GM21529 (cell line): ENCODE data around the gene COL5A2.

ENCODE experiments used
- ATAC-seq: cut with Tn5 transposase; IDR thresholded peaks from one replicate; pipeline ENCODE4 v1.9.1; 2021; ENCODE audit not compliant: unreplicated experiment

Gene COL5A2

GRCh38 chr2:189057316-189057715 is 122.2 kb downstream of the COL5A2 start:
- ATAC-seq: no peak

GRCh38 chr2:189056200-189057106 is 123.1 kb downstream of the COL5A2 start:
- ATAC-seq: no peak

- ATAC-seq: no peak
Observed at GRCh38 chr2:189050165-189050712, 129.3 kb downstream of the COL5A2 start.

- no peak for ATAC-seq
Observed at GRCh38 chr2:189049709-189050164, 129.8 kb downstream of the COL5A2 start.

- no peak for ATAC-seq
Observed at GRCh38 chr2:189048189-189048588, 131.4 kb downstream of the COL5A2 start.

GRCh38 chr2:189047171-189047888 is 132.2 kb downstream of the COL5A2 start:
- no peak for ATAC-seq

GRCh38 chr2:189046320-189046719 is 133.2 kb downstream of the COL5A2 start:
- no peak for ATAC-seq

- no peak for ATAC-seq
Observed at GRCh38 chr2:189045836-189046235, 133.7 kb downstream of the COL5A2 start.

- no peak for ATAC-seq
Observed at GRCh38 chr2:189037518-189037917, 142.0 kb downstream of the COL5A2 start.

GRCh38 chr2:189024901-189025618 is 154.5 kb downstream of the COL5A2 start:
- ATAC-seq: no peak

- no peak for ATAC-seq
Observed at GRCh38 chr2:189022492-189022891, 157.1 kb downstream of the COL5A2 start.

GRCh38 chr2:189022053-189022481 is 157.5 kb downstream of the COL5A2 start:
- no peak for ATAC-seq

- ATAC-seq: no peak
Observed at GRCh38 chr2:189020179-189020578, 159.4 kb downstream of the COL5A2 start.

GRCh38 chr2:189018631-189019030 is 160.9 kb downstream of the COL5A2 start:
- ATAC-seq: no peak

GRCh38 chr2:189016311-189016861 is 163.2 kb downstream of the COL5A2 start:
- ATAC-seq: no peak

GRCh38 chr2:189015359-189015758 is 164.2 kb downstream of the COL5A2 start:
- ATAC-seq: no peak

GRCh38 chr2:189014449-189015138 is 165.0 kb downstream of the COL5A2 start:
- no peak for ATAC-seq

- ATAC-seq: no peak
Observed at GRCh38 chr2:189013671-189014448, 165.7 kb downstream of the COL5A2 start.

GRCh38 chr2:189013031-189013430 is 166.5 kb downstream of the COL5A2 start:
- no peak for ATAC-seq
